ENCODE measurements around the gene HMCN2.

DNA sequence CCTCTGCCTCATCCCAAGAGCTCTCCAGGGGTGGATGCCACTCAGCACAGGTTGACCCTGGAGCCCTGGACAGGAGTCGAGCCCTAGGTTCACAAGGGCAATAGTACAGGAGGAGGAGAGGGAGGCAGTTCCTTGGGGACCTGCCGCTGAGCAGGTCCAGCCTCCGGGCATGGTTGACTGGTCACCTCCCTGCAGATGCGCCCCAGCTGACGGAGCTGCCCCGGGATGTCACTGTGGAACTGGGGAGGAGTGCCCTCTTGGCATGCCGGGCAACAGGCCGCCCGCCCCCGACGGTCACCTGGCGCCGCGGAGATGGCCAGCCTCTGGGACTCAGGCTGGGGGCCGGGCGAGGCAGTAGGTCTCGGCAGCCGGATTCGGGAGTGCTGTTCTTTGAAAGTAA lies 53.7 kb downstream of the HMCN2 start:
- no peak for TF ChIP-seq ZBTB21 (CRISPR knock-in tag; IDR thresholded peaks at IDR 0.05; ENCODE audit: borderline replicate concordance)
- no peak for TF ChIP-seq ZNF416 (CRISPR knock-in tag; IDR thresholded peaks at IDR 0.05)
- TF ChIP-seq, protein P1, sequence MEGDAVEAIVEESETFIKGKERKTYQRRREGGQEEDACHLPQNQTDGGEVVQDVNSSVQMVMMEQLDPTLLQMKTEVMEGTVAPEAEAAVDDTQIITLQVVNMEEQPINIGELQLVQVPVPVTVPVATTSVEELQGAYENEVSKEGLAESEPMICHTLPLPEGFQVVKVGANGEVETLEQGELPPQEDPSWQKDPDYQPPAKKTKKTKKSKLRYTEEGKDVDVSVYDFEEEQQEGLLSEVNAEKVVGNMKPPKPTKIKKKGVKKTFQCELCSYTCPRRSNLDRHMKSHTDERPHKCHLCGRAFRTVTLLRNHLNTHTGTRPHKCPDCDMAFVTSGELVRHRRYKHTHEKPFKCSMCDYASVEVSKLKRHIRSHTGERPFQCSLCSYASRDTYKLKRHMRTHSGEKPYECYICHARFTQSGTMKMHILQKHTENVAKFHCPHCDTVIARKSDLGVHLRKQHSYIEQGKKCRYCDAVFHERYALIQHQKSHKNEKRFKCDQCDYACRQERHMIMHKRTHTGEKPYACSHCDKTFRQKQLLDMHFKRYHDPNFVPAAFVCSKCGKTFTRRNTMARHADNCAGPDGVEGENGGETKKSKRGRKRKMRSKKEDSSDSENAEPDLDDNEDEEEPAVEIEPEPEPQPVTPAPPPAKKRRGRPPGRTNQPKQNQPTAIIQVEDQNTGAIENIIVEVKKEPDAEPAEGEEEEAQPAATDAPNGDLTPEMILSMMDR (IDR thresholded peaks at IDR 0.05) = no peak
- TF ChIP-seq TEAD4 (CRISPR knock-in tag; IDR thresholded peaks at IDR 0.05) = no peak
- no peak for TF ChIP-seq NFYB (CRISPR knock-in tag; conservative IDR thresholded peaks at IDR 0.05; ENCODE audit: low read depth)
- TF ChIP-seq, protein P2, sequence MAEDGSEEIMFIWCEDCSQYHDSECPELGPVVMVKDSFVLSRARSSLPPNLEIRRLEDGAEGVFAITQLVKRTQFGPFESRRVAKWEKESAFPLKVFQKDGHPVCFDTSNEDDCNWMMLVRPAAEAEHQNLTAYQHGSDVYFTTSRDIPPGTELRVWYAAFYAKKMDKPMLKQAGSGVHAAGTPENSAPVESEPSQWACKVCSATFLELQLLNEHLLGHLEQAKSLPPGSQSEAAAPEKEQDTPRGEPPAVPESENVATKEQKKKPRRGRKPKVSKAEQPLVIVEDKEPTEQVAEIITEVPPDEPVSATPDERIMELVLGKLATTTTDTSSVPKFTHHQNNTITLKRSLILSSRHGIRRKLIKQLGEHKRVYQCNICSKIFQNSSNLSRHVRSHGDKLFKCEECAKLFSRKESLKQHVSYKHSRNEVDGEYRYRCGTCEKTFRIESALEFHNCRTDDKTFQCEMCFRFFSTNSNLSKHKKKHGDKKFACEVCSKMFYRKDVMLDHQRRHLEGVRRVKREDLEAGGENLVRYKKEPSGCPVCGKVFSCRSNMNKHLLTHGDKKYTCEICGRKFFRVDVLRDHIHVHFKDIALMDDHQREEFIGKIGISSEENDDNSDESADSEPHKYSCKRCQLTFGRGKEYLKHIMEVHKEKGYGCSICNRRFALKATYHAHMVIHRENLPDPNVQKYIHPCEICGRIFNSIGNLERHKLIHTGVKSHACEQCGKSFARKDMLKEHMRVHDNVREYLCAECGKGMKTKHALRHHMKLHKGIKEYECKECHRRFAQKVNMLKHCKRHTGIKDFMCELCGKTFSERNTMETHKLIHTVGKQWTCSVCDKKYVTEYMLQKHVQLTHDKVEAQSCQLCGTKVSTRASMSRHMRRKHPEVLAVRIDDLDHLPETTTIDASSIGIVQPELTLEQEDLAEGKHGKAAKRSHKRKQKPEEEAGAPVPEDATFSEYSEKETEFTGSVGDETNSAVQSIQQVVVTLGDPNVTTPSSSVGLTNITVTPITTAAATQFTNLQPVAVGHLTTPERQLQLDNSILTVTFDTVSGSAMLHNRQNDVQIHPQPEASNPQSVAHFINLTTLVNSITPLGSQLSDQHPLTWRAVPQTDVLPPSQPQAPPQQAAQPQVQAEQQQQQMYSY (CRISPR knock-in tag; IDR thresholded peaks at IDR 0.05) = no peak

Data from WTC11 (cell line).